Ectodermal cell (in vitro differentiated cells): Measurements from ENCODE around the gene LYZL2.

Experiments
- H3K27ac ChIP-seq: 2 replicates; pipeline ENCODE4 v1.7.0; 2013; ENCODE audit warnings: mild to moderate bottlenecking, low read depth, low read length; ENCODE audit not compliant: insufficient read depth, poor library complexity, severe bottlenecking
- H3K27me3 ChIP-seq: 2 replicates; pipeline ENCODE4 v1.7.0; 2013; ENCODE audit warnings: mild to moderate bottlenecking, low read length; ENCODE audit not compliant: insufficient read depth, control insufficient read depth, poor library complexity, severe bottlenecking
- H3K36me3 ChIP-seq: one replicate; pipeline ENCODE4 v1.7.0; 2013; ENCODE audit warnings: low read length; ENCODE audit not compliant: control insufficient read depth, insufficient read depth
- H3K4me1 ChIP-seq: one replicate; pipeline ENCODE4 v1.7.0; 2013; ENCODE audit warnings: low read length; ENCODE audit not compliant: control insufficient read depth, insufficient read depth
- H3K4me3 ChIP-seq: 2 replicates; pipeline ENCODE4 v1.7.0; 2013; ENCODE audit warnings: low read depth, low read length, control low read depth; ENCODE audit not compliant: insufficient read depth
- H3K9me3 ChIP-seq: 2 replicates; pipeline ENCODE4 v1.7.0; 2013; ENCODE audit warnings: mild to moderate bottlenecking, low read length, moderate library complexity; ENCODE audit not compliant: control insufficient read depth
- WGBS, 2 experiments: methylation state at CpG; one replicate each; pipeline ENCODE4 v1.1.7; 2013; ENCODE audit warnings: missing lambda C conversion rate in 2 of 2; 5-methylcytosine and 5-hydroxymethylcytosine counted together

The LYZL2 gene

GRCh38 chr10:30580241-30580640, 49.3 kb downstream of the LYZL2 start:
- no peak overlapping the region for H3K4me3 ChIP-seq
- no peaks in the 10 kb centered on the region for H3K9me3 ChIP-seq
- H3K27me3 ChIP-seq, result no peaks in the 10 kb centered on the region
- H3K36me3 ChIP-seq, result no peaks in the 10 kb centered on the region
- 80 to 82% methylated on average over 7 of the region's 7 CpGs for WGBS, 2 experiments
- no peaks in the 10 kb centered on the region for H3K4me1 ChIP-seq
- no peak overlapping the region for H3K27ac ChIP-seq

- no peaks in the 10 kb centered on the region for H3K4me1 ChIP-seq
- WGBS, 2 experiments, result 46 to 71% methylated on average over 3 of the region's 3 CpGs
- no peaks in the 10 kb centered on the region for H3K36me3 ChIP-seq
- no peaks in the 10 kb centered on the region for H3K27me3 ChIP-seq
- H3K27ac ChIP-seq, result no peak overlapping the region
- no peak overlapping the region for H3K4me3 ChIP-seq
- no peaks in the 10 kb centered on the region for H3K9me3 ChIP-seq
Measured at GRCh38 chr10:30579574-30579973, 50.0 kb downstream of the LYZL2 start.

- Histone ChIP-seq H3K36me3 (no peaks in the 10 kb centered on the region), H3K4me3 (no peak overlapping the region), H3K27ac (no peak overlapping the region), H3K4me1 (no peaks in the 10 kb centered on the region), H3K9me3 (no peaks in the 10 kb centered on the region), H3K27me3 (no peaks in the 10 kb centered on the region)
Measured at GRCh38 chr10:30577048-30577447, 52.5 kb downstream of the LYZL2 start.

GRCh38 chr10:30576641-30577040, 52.9 kb downstream of the LYZL2 start:
- Histone ChIP-seq H3K36me3 (no peaks in the 10 kb centered on the region), H3K27me3 (no peaks in the 10 kb centered on the region), H3K9me3 (no peaks in the 10 kb centered on the region), H3K4me3 (no peak overlapping the region), H3K4me1 (no peaks in the 10 kb centered on the region), H3K27ac (no peak overlapping the region)
- WGBS, 2 experiments, result 75% methylated on average over 6 of the region's 6 CpGs

GRCh38 chr10:30574432-30574796, 55.1 kb downstream of the LYZL2 start:
- Histone ChIP-seq H3K9me3 (no peaks in the 10 kb centered on the region), H3K4me1 (no peaks in the 10 kb centered on the region), H3K27me3 (no peaks in the 10 kb centered on the region), H3K4me3 (no peak overlapping the region), H3K27ac (no peak overlapping the region), H3K36me3 (no peaks in the 10 kb centered on the region)
- 91 to 97% methylated on average over 4 of the region's 4 CpGs for WGBS, 2 experiments

- H3K36me3 ChIP-seq, result no peaks in the 10 kb centered on the region
- no peak overlapping the region for H3K4me3 ChIP-seq
- H3K4me1 ChIP-seq, result no peaks in the 10 kb centered on the region
- H3K27me3 ChIP-seq, result no peaks in the 10 kb centered on the region
- no peaks in the 10 kb centered on the region for H3K9me3 ChIP-seq
- WGBS, 2 experiments, result 91 to 93% methylated on average over 7 of the region's 7 CpGs
- H3K27ac ChIP-seq, result no peak overlapping the region
Measured at GRCh38 chr10:30573721-30574431, 55.7 kb downstream of the LYZL2 start.

GRCh38 chr10:30565449-30565848, 64.1 kb downstream of the LYZL2 start:
- Histone ChIP-seq H3K9me3 (no peaks in the 10 kb centered on the region), H3K4me1 (no peaks in the 10 kb centered on the region), H3K27ac (no peak overlapping the region), H3K4me3 (no peak overlapping the region), H3K36me3 (no peaks in the 10 kb centered on the region), H3K27me3 (no peaks in the 10 kb centered on the region)
- 45 to 50% methylated on average over 2 of the region's 2 CpGs for WGBS, 2 experiments

GRCh38 chr10:30562787-30563186, 66.8 kb downstream of the LYZL2 start:
- H3K27me3 ChIP-seq, result no peaks in the 10 kb centered on the region
- H3K4me3 ChIP-seq, result no peak overlapping the region
- 92 to 95% methylated on average over 5 of the region's 5 CpGs for WGBS, 2 experiments

More at GRCh38 chr10:30562787-30563186, 66.8 kb downstream of the LYZL2 start:
- H3K4me1 ChIP-seq, result no peaks in the 10 kb centered on the region
- H3K36me3 ChIP-seq, result no peaks in the 10 kb centered on the region
- no peaks in the 10 kb centered on the region for H3K9me3 ChIP-seq
- H3K27ac ChIP-seq, result no peak overlapping the region
